DND-41 (cell line): ENCODE data around the gene GDF9.

Experiments
- EZH2 ChIP-seq: IDR thresholded peaks from 3 replicates; pipeline ENCODE4 v1.6.1; 2012; ENCODE audit warnings: borderline replicate concordance, low read depth, mild to moderate bottlenecking, moderate library complexity, low read length, inconsistent platforms; ENCODE audit not compliant: severe bottlenecking
- TF ChIP-seq, protein P1 (sequence below): IDR thresholded peaks from 2 replicates; pipeline ENCODE4 v1.5.1; 2012; ENCODE audit warnings: borderline replicate concordance, low read length, moderate library complexity, mild to moderate bottlenecking; ENCODE audit not compliant: poor library complexity, severe bottlenecking; ENCODE audit errors: extremely low read depth

DNA sequence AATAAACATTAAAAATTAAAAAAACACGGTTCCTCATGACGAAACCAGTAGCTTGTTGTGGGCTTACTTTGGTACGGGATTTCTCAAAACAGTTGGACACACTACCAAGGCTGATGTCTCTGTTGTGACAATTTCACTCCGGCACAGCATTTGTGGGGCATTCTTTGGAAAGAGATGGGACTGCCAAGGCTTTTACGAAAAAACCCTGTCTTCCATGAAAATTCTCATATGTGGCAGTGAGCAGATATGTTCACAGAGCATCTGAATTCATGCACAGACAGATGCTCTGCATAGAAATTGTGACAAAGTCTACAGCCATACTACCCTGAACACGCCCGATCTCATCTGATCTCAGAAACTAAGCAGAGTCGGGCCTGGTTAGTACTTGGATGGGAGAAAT, 18.0 kb downstream of the GDF9 start:
- TF ChIP-seq, protein P1, sequence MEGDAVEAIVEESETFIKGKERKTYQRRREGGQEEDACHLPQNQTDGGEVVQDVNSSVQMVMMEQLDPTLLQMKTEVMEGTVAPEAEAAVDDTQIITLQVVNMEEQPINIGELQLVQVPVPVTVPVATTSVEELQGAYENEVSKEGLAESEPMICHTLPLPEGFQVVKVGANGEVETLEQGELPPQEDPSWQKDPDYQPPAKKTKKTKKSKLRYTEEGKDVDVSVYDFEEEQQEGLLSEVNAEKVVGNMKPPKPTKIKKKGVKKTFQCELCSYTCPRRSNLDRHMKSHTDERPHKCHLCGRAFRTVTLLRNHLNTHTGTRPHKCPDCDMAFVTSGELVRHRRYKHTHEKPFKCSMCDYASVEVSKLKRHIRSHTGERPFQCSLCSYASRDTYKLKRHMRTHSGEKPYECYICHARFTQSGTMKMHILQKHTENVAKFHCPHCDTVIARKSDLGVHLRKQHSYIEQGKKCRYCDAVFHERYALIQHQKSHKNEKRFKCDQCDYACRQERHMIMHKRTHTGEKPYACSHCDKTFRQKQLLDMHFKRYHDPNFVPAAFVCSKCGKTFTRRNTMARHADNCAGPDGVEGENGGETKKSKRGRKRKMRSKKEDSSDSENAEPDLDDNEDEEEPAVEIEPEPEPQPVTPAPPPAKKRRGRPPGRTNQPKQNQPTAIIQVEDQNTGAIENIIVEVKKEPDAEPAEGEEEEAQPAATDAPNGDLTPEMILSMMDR, result no peak
- TF ChIP-seq EZH2, result no peak
